ENCODE data around the gene KCNG2. TPM values are rescaled to one million over a fixed set of nuclear protein-coding genes. Genes with fewer than 3 reads are reported as not detected.

Gene KCNG2
- total RNA-seq, 2 experiments from 2014 or later, result not detected

GRCh38 chr18:79947881-79948610, 150.3 kb downstream of the KCNG2 start:
- Mint-ChIP-seq H3K4me1 (peaks cover 27% of the 10 kb centered on the region), H3K27ac (no peak overlapping the region)
- POLR2A ChIA-PET, result no interaction called here

GRCh38 chr18:79948719-79949411, 151.1 kb downstream of the KCNG2 start:
- Mint-ChIP-seq H3K4me1 (peaks cover 27% of the 10 kb centered on the region), H3K9me3 (no peaks in the 10 kb centered on the region), H3K36me3 (peaks cover 4% of the 10 kb centered on the region), H3K27ac (no peak overlapping the region), H3K27me3 (no peaks in the 10 kb centered on the region), H3K4me3 (no peak overlapping the region)
- DNase-seq (no peak), ATAC-seq (ENCODE audit: low read depth) (no peak)
- POLR2A ChIA-PET, result no interaction called here

More at GRCh38 chr18:79947881-79948610, 150.3 kb downstream of the KCNG2 start:
- no peak overlapping the region for H3K4me3 Mint-ChIP-seq
- DNase-seq, result no peak
- no peak for ATAC-seq (ENCODE audit: low read depth)
- no peaks in the 10 kb centered on the region for H3K9me3 Mint-ChIP-seq
- H3K36me3 Mint-ChIP-seq, result peaks cover 4% of the 10 kb centered on the region
- H3K27me3 Mint-ChIP-seq, result no peaks in the 10 kb centered on the region

Other genes starting within 250 kb of the KCNG2 start
- gene CTDP1, start 118.1 kb upstream of the KCNG2 start, total RNA-seq, result 10 to 100 TPM; 41.6 to 42.5 TPM
- gene SLC66A2, start 153.7 kb downstream of the KCNG2 start, total RNA-seq, result 10 to 100 TPM; 29.0 to 29.2 TPM
- gene HSBP1L1, start 166.7 kb downstream of the KCNG2 start, total RNA-seq, result 10 to 100 TPM; 14.0 to 18.0 TPM
- 100 to 1,000 TPM; 106 to 107 TPM for gene TXNL4A, start 190.6 kb downstream of the KCNG2 start, total RNA-seq
- gene RBFA, start 236.5 kb downstream of the KCNG2 start, total RNA-seq, result 10 to 100 TPM; 21.2 to 22.1 TPM

Measured in activated naive CD8-positive, alpha-beta T cell treated with anti-CD3 and anti-CD28 coated beads, Interleukin-2, amount 10 ng/mL, durations not matched to agents 7 days and 5 days (primary cell).